Loucy (cell line): ENCODE measurements around the gene HS3ST4.

Experiments used
- CTCF ChIP-seq: fragments of 200-600 bp; sonication (generic); conservative IDR thresholded peaks from 2 replicates; pipeline ENCODE4 v1.5.1; 2014; ENCODE audit warnings: mild to moderate bottlenecking, antibody characterized with exemption, low read length
- EZH2phosphoT487 ChIP-seq: fragments of 200-600 bp; IDR thresholded peaks from 2 replicates; pipeline ENCODE4 v1.6.1; 2018; ENCODE audit warnings: antibody characterized with exemption, mild to moderate bottlenecking, moderate library complexity, borderline replicate concordance

- TF ChIP-seq CTCF (no peak), EZH2phosphoT487 (no peak)
Observed at GRCh38 chr16:25896411-25896810, 204.7 kb downstream of the HS3ST4 start.
